GM21381 (cell line): ENCODE measurements around the gene CTBP1.
"Not testable (repeated sequence)": the region's sequence is repeated elsewhere in the genome, so short reads cannot be mapped to it uniquely, and the experiment has no call there.

ENCODE experiments used
- ATAC-seq: cut with Tn5 transposase; IDR thresholded peaks from one replicate; pipeline ENCODE4 v1.9.1; 2021; ENCODE audit warnings: mild to moderate bottlenecking, moderate library complexity; ENCODE audit not compliant: unreplicated experiment

The CTBP1 gene

GRCh38 chr4:1239141-1239949, 9.6 kb downstream of the CTBP1 start:
- ATAC-seq, result no peak

- ATAC-seq, result no peak
Observed at GRCh38 chr4:1238676-1239000, 10.3 kb downstream of the CTBP1 start.

- ATAC-seq, result no peak
Observed at GRCh38 chr4:1237981-1238675, 10.8 kb downstream of the CTBP1 start.

GRCh38 chr4:1237261-1237660, 11.7 kb downstream of the CTBP1 start:
- ATAC-seq, result not testable (repeated sequence)

GRCh38 chr4:1236836-1237235, 12.1 kb downstream of the CTBP1 start:
- not testable (repeated sequence) for ATAC-seq

- ATAC-seq, result no peak
Observed at GRCh38 chr4:1236103-1236641, 12.8 kb downstream of the CTBP1 start.

- no peak for ATAC-seq
Observed at GRCh38 chr4:1235381-1236102, 13.4 kb downstream of the CTBP1 start.

GRCh38 chr4:1234811-1235292, 14.1 kb downstream of the CTBP1 start:
- ATAC-seq, result no peak

GRCh38 chr4:1234309-1234695, 14.6 kb downstream of the CTBP1 start:
- no peak for ATAC-seq

GRCh38 chr4:1233641-1234308, 15.2 kb downstream of the CTBP1 start:
- no peak for ATAC-seq

GRCh38 chr4:1232661-1233621, 16.0 kb downstream of the CTBP1 start:
- no peak for ATAC-seq

- no peak for ATAC-seq
Observed at GRCh38 chr4:1231637-1232360, 17.1 kb downstream of the CTBP1 start.

- no peak for ATAC-seq
Observed at GRCh38 chr4:1230971-1231636, 17.8 kb downstream of the CTBP1 start.

GRCh38 chr4:1230316-1230715, 18.6 kb downstream of the CTBP1 start:
- ATAC-seq, result no peak

- no peak for ATAC-seq
Observed at GRCh38 chr4:1229117-1229849, 19.6 kb downstream of the CTBP1 start.

GRCh38 chr4:1227816-1228215, 21.1 kb downstream of the CTBP1 start:
- ATAC-seq, result no peak

- no peak for ATAC-seq
Observed at GRCh38 chr4:1226598-1226997, 22.3 kb downstream of the CTBP1 start.

- ATAC-seq, result no peak
Observed at GRCh38 chr4:1226144-1226481, 22.8 kb downstream of the CTBP1 start.
